Neural progenitor cell (in vitro differentiated cells): Measurements from ENCODE around the gene NIPSNAP3A. TPM values are rescaled to one million over a fixed set of nuclear protein-coding genes. Genes with fewer than 3 reads are reported as not detected.
A peak's percentile ranks its signal among the peaks of the same experiment; 100 is the strongest.

Experiments used
- DNase-seq: peaks from one replicate; pipeline ENCODE4 v3.0.0-alpha.2; 2016; ENCODE audit warnings: low spot score
- H2AFZ ChIP-seq: fragments of 200-600 bp; sonication (generic); replicated peaks from 2 replicates; pipeline ENCODE4 v1.6.1; 2016; ENCODE audit warnings: antibody characterized with exemption
- H3F3A ChIP-seq: fragments of 200-600 bp; sonication (generic); 2 replicates; pipeline ENCODE4 v1.6.1; 2016; ENCODE audit warnings: antibody characterized with exemption, low read depth
- H3K27ac ChIP-seq: fragments of 200-600 bp; sonication (generic); 2 replicates; pipeline ENCODE4 v1.5.1; 2016; ENCODE audit warnings: mild to moderate bottlenecking
- H3K27me3 ChIP-seq: fragments of 200-600 bp; sonication (generic); 2 replicates; pipeline ENCODE4 v1.6.1; 2016; ENCODE audit warnings: mild to moderate bottlenecking, moderate library complexity
- H3K36me3 ChIP-seq: fragments of 200-600 bp; sonication (generic); 2 replicates; pipeline ENCODE4 v1.5.1; 2016
- H3K4me1 ChIP-seq: fragments of 200-600 bp; sonication (generic); 2 replicates; pipeline ENCODE4 v1.6.1; 2016; ENCODE audit warnings: mixed run types
- H3K4me2 ChIP-seq: fragments of 200-600 bp; sonication (generic); 2 replicates; pipeline ENCODE4 v1.6.1; 2016
- H3K4me3 ChIP-seq: fragments of 200-600 bp; sonication (generic); 2 replicates; pipeline ENCODE4 v1.5.1; 2016
- H3K79me2 ChIP-seq: fragments of 200-600 bp; sonication (generic); 2 replicates; pipeline ENCODE4 v1.6.1; 2016; ENCODE audit warnings: low read depth
- H3K9ac ChIP-seq: fragments of 200-600 bp; sonication (generic); 2 replicates; pipeline ENCODE4 v1.6.1; 2016
- H3K9me3 ChIP-seq: fragments of 200-600 bp; sonication (generic); 2 replicates; pipeline ENCODE4 v1.5.1; 2016; ENCODE audit warnings: low read depth
- H4K20me1 ChIP-seq: fragments of 200-600 bp; sonication (generic); 2 replicates; pipeline ENCODE4 v1.6.1; 2016; ENCODE audit warnings: low read depth
- H3K27ac Mint-ChIP-seq: 3 replicates; pipeline ENCODE4 v1.8.0; 2021; ENCODE audit warnings: mixed read lengths
- H3K27me3 Mint-ChIP-seq: 2 replicates; pipeline ENCODE4 v1.8.0; 2022; ENCODE audit warnings: low read depth, mild to moderate bottlenecking, inconsistent platforms, moderate library complexity, mixed read lengths; ENCODE audit not compliant: insufficient read depth
- H3K36me3 Mint-ChIP-seq: 3 replicates; pipeline ENCODE4 v1.8.0; 2021; ENCODE audit warnings: mixed read lengths
- H3K4me1 Mint-ChIP-seq: 3 replicates; pipeline ENCODE4 v1.8.0; 2021; ENCODE audit warnings: mixed read lengths
- H3K4me3 Mint-ChIP-seq: 3 replicates; pipeline ENCODE4 v1.8.0; 2021; ENCODE audit warnings: mild to moderate bottlenecking, moderate library complexity, mixed read lengths
- H3K9me3 Mint-ChIP-seq: 3 replicates; pipeline ENCODE4 v1.8.0; 2020; ENCODE audit warnings: mixed read lengths
- EZH2 ChIP-seq: fragments of 200-600 bp; sonication (generic); IDR thresholded peaks from 2 replicates; pipeline ENCODE4 v1.6.1; 2017; ENCODE audit warnings: antibody characterized with exemption, mild to moderate bottlenecking, moderate library complexity
- EZH2phosphoT487 ChIP-seq: fragments of 200-600 bp; sonication (generic); IDR thresholded peaks from 2 replicates; pipeline ENCODE4 v1.6.1; 2017; ENCODE audit warnings: antibody characterized with exemption
- total RNA-seq: library from RNA; depleted of rRNA; stranded (reverse); fragments of >200 nt; gene quantifications from 2 replicates; pipeline ENCODE4 v1.2.3, GENCODE V29; 2015; ENCODE audit warnings: low replicate concordance
- TF ChIP-seq, protein P1 (sequence below): fragments of 200-600 bp; sonication (generic); IDR thresholded peaks from 2 replicates; pipeline ENCODE4 v1.5.1; 2017; ENCODE audit warnings: antibody characterized with exemption, mild to moderate bottlenecking

NIPSNAP3A gene
- total RNA-seq, 1 donor from 2014 or later: 55.3 TPM

DNA sequence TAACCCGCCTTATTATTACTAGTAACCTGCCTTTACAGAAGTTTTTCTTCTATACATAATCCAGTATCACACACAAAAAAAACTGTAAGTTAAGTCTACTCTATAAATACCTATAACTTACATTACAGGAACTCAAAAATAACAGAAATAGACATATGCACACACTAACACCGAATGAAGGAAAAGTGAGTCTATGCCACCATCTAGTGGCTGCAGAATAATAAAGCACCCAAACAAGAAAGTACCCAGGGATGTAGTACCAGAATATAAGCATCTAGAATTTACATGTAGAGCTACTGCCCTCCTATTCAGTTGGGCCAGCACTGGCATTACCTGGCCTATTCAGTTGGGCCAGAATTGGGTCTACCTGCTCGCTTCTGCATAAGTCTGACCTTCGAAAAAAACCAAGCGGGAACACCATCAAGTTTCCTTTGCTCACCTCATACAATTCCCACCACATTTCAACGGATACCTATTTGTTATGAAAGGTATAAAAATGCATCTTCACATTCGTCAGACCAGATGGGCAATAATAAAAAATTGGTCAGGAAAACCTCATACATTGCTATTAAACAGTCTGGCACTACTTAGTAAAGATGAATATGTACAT, 4.0 kb upstream of the NIPSNAP3A start:
- H3K27ac ChIP-seq: no peak overlapping the region
- no peak overlapping the region for H3K4me2 ChIP-seq
- H3K27me3 ChIP-seq: no peaks in the 10 kb centered on the region
- peak; percentile 54 for DNase-seq
- H3K4me1 ChIP-seq: peaks cover 8% of the 10 kb centered on the region
- no peaks in the 10 kb centered on the region for H3K9me3 ChIP-seq
- no peak overlapping the region for H3K4me3 ChIP-seq
- Mint-ChIP-seq H3K36me3 (no peaks in the 10 kb centered on the region), H3K27me3 (no peaks in the 10 kb centered on the region), H3K9me3 (no peaks in the 10 kb centered on the region), H3K4me3 (no peak overlapping the region), H3K4me1 (peaks cover 10% of the 10 kb centered on the region), H3K27ac (no peak overlapping the region)
- H3K9ac ChIP-seq: no peak overlapping the region
- no peaks in the 10 kb centered on the region for H4K20me1 ChIP-seq
- H3K79me2 ChIP-seq: no peaks in the 10 kb centered on the region
- H3F3A ChIP-seq: peaks cover 12% of the 10 kb centered on the region
- H3K36me3 ChIP-seq: no peaks in the 10 kb centered on the region
- TF ChIP-seq, protein P1, sequence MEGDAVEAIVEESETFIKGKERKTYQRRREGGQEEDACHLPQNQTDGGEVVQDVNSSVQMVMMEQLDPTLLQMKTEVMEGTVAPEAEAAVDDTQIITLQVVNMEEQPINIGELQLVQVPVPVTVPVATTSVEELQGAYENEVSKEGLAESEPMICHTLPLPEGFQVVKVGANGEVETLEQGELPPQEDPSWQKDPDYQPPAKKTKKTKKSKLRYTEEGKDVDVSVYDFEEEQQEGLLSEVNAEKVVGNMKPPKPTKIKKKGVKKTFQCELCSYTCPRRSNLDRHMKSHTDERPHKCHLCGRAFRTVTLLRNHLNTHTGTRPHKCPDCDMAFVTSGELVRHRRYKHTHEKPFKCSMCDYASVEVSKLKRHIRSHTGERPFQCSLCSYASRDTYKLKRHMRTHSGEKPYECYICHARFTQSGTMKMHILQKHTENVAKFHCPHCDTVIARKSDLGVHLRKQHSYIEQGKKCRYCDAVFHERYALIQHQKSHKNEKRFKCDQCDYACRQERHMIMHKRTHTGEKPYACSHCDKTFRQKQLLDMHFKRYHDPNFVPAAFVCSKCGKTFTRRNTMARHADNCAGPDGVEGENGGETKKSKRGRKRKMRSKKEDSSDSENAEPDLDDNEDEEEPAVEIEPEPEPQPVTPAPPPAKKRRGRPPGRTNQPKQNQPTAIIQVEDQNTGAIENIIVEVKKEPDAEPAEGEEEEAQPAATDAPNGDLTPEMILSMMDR: peak; percentile 86
- no peak for TF ChIP-seq EZH2phosphoT487
- H2AFZ ChIP-seq: no peak overlapping the region

DNA sequence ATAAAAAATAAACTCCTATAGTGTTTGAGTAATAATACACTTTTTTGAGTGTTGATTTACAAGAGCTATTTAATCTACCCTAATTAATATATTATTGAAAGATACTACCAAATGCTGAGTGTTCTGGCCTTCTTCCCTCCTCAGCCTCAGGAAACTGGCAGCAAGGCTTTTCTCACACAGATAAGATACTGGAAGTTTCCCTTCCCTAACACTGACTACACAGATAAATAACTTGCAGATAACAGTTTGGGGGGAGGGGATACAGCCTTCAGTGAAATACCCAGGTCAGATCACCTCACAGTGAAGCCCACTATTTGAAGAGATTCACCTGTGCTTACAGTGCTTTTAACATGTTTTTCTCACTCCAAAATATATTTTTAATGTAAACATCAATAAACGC, 1.6 kb upstream of the NIPSNAP3A start:
- Mint-ChIP-seq H3K9me3 (no peaks in the 10 kb centered on the region), H3K4me3 (peak overlapping the region; percentile 49), H3K4me1 (peaks cover 15% of the 10 kb centered on the region), H3K36me3 (no peaks in the 10 kb centered on the region), H3K27me3 (no peaks in the 10 kb centered on the region), H3K27ac (no peak overlapping the region)
- Histone ChIP-seq H3K79me2 (peaks cover 6% of the 10 kb centered on the region), H2AFZ (no peak overlapping the region), H3K4me2 (no peak overlapping the region), H3K27ac (no peak overlapping the region), H3K27me3 (no peaks in the 10 kb centered on the region), H4K20me1 (no peaks in the 10 kb centered on the region), H3K9ac (no peak overlapping the region), H3K4me1 (peaks cover 14% of the 10 kb centered on the region), H3F3A (peaks cover 12% of the 10 kb centered on the region), H3K9me3 (no peaks in the 10 kb centered on the region), H3K36me3 (no peaks in the 10 kb centered on the region), H3K4me3 (no peak overlapping the region)
- TF ChIP-seq EZH2phosphoT487 (no peak), EZH2 (no peak)
- TF ChIP-seq, protein P1: no peak
- DNase-seq: no peak

DNA sequence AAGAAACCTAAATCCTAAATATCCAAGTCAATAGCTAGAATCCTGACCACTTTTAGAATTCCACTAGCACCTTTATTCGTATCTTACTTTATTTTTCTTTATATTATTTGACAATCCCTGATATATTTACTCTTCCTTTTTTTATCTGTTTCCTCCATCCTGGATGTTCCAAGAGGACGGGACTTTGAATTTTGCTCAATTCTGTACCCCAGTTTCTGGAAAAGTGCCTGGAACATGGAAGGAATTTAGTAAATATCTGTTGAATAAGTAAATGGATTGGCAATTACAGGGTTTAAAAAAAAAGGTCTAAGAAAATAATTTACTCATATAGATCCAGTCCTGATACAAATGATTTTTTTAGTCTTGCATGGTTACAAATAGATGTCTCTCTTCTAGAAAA, 1.2 kb upstream of the NIPSNAP3A start:
- no peak overlapping the region for H3K27ac ChIP-seq
- no peak overlapping the region for H3K4me3 ChIP-seq
- H3K4me2 ChIP-seq: peak overlapping the region; percentile 91
- no peaks in the 10 kb centered on the region for H3K36me3 ChIP-seq
- Mint-ChIP-seq H3K9me3 (no peaks in the 10 kb centered on the region), H3K4me3 (peak overlapping the region; percentile 49), H3K36me3 (no peaks in the 10 kb centered on the region), H3K4me1 (peaks cover 15% of the 10 kb centered on the region), H3K27me3 (no peaks in the 10 kb centered on the region), H3K27ac (no peak overlapping the region)
- peaks cover 14% of the 10 kb centered on the region for H3K4me1 ChIP-seq
- TF ChIP-seq, protein P1: no peak
- no peak for TF ChIP-seq EZH2phosphoT487
- no peak for TF ChIP-seq EZH2
- peaks cover 12% of the 10 kb centered on the region for H3F3A ChIP-seq
- H3K9me3 ChIP-seq: no peaks in the 10 kb centered on the region
- H4K20me1 ChIP-seq: no peaks in the 10 kb centered on the region
- no peak overlapping the region for H3K9ac ChIP-seq
- DNase-seq: no peak
- no peaks in the 10 kb centered on the region for H3K27me3 ChIP-seq
- peaks cover 6% of the 10 kb centered on the region for H3K79me2 ChIP-seq
- H2AFZ ChIP-seq: no peak overlapping the region
